HG02763 (cell line): ENCODE data around the gene ROR2.

Source experiments
- ATAC-seq: cut with Tn5 transposase; IDR thresholded peaks from one replicate; pipeline ENCODE4 v1.9.1; 2021; ENCODE audit warnings: mild to moderate bottlenecking, moderate library complexity; ENCODE audit not compliant: unreplicated experiment

ROR2 gene

DNA sequence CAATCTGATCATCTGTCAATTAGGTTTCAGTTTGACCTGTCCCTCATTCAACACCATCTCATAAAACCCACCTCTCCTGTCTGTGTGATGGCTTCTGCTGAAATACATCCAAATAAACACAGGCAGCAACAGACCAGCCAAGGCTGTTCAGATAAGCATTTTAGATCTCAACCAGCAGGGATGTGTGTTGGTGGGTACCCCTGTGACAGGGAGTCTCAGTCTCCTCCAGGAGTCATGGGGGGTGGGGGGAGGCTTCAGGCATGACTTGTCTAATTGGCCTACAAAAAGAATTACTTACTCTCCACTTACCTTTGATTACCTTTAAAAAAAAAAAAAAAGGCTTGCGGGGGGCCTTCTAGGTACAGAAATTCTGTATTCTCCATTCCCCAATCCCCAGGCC is 65.9 kb downstream of the ROR2 start:
- no peak for ATAC-seq

DNA sequence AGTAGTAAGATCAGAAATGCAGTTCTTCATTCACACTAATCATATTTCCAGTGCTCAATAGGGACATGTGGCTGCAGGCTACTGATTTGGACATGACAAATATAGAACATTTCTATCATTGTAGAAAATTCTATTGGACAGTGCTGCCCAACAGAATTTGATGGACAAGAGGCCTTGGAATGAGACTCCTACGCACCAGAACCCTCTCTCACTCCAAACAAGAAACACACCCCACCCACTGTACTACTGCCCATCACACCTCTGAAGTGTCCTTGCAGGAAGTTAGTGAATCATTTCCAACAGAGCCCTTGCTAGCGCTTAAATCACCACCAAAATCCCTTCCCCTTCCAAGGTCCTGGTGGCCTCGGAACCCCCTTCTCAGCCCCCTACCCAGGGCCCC is 66.5 kb downstream of the ROR2 start:
- ATAC-seq: no peak

DNA sequence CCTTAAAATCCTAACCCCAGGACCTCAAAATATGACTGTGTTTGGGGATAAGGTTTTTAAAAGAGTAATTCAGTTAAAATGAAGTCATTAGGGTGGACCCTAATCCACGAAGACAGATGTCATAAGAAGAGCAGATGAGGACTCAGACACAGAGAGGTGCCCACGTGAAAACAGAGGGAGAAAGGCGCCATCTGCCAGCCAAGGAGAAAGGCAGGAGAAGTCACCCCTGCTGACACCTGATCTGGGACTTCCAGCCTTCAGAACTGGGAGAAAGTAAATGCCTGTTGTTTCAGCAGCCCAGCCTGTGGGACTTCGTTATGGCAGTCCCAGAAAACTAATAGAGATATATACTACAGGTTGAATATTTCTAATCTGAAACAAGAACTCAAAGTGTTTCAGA is 67.4 kb downstream of the ROR2 start:
- no peak for ATAC-seq

DNA sequence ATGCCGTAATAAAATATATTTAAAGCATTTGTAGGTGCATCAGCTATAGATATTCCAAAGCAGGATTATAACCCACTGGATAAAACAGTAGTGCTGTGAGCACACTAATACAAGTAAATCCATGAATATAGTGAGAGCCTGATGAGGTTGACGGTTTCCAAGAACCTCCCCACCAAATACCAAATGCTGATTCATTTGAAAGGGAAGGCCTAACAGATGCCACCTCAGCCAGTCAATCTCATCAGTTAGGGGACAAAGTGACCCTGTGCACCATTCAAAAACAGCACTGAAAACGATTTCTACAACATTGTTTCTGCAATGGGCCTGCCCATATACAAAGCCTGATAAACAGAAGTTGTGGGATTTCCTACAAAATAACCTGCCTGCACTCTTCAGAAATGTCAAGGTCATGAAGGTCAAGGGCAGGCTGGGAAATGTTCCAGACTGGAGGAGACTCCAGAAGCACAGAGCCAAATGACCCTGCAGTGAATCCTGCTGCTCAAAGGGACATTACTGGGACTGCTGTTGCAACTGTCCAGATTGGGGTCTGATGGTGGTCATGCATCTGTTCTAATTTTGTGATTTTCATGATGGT is 69.6 kb downstream of the ROR2 start:
- no peak for ATAC-seq

DNA sequence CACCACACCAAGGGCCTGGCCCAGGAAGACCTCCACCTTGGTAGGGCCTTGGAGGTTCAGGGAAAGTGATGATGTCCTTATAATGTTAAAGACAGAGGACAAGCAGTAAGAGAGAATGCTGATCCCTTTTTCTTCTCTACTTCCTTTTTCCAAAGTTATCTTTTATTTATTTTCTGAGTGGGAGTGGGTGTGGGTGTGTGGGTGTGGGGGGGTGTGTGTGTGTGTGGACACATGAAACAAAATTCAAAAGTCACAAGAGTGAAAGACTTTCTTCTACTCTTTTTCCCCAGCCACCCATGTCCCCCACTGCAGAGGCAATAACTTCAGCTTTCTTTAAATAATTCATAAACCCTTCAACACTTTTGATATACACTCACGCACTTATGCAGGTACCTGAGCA is 70.8 kb downstream of the ROR2 start:
- no peak for ATAC-seq

DNA sequence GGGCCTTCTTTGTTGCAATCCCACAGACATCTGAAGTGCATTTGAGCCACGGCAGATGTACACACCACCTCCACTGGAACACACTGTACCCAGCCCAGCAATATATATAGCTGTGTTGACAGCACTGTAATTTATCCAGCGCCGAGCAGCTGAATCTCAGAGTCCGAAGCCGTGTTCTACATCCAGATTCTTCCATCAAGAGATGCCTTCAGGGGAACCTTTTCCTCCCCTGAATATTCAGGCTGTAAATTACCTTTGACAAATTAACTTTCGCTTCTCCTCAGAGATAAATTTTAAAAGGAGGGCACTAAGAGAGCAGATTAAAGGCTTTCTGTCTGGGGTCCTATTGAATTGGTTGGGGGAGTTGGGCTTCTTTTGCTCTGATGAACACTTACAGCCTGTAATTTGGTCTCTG is 76.4 kb downstream of the ROR2 start:
- ATAC-seq: no peak

DNA sequence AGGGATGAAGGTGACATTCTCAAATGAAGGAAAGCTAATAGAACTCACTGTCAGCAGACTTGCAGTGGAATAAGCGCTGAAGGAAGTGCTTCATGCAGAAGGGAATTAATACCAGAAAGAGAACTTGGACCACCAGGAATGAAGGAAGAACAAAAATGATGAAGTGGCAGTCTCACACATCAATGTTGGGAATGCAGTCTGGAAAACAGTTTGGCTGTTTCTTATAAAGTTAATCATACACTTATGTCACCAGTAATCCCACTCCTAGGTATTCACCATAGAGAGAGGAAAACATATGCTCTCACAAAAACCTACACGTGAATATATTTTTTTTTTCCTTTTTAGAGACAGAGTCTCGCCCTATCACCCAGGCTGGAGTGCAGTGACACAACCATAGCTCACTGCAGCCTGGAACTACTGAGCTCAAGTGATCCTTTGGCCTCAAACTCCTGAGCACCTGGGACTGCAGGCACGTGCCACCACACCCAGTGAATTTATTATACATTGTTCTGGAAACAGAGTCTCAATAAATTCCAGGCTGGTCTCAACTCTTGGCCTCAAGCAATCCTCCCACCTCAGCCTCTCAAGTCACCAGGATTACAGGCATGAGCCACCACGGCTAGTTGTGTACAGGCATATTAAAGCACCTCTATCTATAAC is 81.2 kb downstream of the ROR2 start:
- no peak for ATAC-seq

DNA sequence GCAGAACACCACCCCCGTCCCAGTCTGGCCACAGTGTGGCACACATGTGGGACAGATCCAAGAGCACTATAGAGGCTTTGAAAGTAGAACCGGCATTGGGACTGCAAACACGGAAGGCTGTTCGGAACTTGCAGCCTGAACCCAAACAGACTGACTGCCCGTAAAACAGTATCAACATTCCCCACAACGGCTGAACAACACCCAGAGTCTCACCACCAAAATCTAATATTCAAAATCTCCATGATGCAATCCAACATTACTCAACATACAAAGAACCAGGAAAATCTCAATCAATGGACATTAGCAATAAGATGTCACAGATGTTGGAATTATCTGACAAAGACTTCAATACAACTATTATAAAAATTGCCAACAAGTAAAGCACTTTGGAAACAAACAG is 82.3 kb downstream of the ROR2 start:
- ATAC-seq: no peak

DNA sequence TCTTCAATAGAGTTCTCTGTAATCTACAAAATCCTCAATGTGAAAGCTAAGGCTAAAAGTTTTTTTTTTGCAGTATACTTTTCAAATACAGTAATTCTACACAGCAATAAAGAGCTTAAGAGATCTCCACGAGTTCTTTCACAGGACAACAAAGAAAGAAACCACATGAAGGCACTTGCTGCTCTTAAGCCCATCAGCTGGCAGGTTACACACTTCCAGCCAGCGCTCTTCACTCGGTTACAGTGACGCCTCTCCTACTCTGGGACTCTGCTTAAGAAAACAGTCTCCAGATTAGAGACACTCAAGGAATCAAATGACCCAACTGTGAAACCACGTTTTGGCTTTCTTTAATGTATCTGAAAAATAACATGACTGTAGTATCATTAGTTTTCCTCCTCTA is 85.0 kb downstream of the ROR2 start:
- ATAC-seq: no peak

DNA sequence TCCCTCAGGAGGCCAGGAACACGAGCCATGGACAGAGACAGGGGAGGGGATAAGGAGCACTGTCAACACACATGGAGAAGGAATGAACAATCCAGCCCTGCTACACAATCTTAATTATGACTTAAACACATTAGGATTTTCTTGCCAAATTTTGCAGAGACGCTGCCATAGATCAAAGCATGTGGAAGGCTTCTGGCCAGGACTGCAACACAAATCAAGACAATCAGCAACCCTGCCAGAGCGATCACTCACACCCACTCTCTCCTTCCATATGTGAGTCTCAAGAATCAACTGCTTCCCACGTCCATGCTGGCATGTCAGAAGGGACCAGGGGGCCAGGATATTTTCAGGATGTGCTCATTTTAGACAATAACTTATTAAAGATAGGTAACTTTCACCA is 85.6 kb downstream of the ROR2 start:
- ATAC-seq: no peak

DNA sequence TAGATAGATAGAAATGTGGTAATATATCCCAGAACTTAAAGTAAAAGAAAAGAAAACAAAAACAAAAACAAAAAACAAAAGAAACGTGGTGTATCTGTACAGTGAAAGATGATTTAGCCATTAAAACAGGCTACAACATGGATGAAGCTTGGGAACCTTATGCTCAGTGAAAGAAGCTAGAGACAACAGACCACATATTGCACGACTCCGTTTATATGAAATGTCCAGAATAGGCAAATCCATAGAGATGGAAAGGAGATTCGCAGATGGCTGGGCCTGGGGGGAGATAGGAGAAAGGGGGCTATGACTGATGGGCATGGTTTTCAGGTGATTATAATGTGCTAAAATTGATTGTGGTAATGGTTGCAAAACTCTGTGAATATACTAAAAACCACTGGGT is 86.6 kb downstream of the ROR2 start:
- no peak for ATAC-seq

DNA sequence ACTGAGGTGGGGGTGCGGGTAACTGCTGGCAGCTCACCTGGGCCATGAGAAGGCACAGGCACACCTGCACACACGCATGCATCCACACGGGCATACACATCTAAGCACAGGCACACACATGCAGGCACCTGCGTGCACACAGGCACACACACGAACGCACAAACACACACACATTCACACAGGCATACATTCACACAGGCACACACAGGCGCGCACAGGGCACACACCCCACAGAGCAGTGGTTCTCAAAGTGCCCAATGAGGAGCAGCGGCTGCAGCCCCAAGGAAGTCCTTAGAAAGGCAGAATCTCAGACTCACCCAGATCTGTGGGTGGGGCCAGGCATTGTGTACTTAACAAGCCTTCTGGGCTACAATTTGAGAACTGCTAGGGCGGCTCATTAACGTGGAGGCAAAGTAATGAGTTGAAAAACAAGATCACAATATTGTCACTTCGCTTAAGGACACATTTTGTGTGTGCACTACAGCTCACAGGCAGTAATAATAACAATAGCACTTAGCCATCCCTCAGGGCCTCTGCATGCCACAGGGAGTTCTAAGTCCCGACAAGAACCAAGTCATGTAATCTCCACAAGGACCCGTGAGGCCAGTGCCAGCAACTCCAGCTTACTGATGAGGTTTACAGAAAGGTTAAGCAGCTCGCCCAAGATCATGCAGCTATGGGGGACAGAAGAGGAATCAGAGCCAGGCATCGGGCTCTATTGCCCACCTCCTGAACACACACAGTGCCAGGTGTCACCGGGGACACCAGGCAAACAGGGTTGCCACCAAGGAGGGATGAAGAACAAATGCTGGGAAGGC is 91.6 kb downstream of the ROR2 start:
- no peak for ATAC-seq

DNA sequence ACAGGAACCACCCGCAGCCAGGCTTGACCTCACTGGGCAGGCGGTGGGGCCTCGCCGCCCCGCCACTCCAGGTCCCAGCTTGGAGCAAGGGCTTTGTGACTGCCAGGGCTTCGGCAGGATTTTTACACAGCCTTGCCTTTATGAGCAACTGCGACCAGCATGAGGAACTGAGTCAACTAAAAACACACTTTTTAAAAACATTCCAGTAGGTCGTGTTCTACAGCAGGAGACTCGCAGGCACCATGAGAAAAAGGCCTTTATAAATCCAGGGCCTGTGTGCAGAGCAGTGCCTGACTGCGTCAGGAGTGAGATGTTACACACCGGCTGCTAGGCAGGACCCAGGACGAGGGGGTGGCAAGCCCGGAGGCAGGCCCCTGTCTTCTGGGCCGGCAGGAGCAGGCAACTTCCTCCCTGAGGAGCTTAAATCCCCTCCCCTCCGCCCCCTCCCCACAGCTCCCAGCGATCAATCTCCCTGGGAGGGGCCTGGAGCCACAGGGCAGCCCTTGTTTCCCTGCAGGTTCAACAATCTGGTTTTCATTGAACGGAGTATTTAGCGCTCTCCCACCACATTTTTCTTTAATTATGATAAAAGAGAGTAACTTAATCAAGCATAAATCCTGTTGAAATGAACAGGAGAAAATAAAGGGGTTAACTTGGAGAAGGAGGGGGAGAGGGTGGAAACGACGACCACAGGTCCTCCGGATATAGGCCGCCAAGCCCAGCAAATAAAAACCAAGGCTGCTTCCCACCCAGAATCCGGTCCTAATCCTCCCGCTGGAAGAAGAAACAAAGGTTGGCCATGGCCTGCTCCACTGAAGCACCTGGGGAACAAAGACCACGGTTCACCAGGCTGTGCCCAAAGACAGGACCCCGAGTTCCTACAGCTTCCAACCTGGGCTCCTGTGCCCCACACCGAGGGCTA is 92.5 kb downstream of the ROR2 start:
- ATAC-seq: no peak

DNA sequence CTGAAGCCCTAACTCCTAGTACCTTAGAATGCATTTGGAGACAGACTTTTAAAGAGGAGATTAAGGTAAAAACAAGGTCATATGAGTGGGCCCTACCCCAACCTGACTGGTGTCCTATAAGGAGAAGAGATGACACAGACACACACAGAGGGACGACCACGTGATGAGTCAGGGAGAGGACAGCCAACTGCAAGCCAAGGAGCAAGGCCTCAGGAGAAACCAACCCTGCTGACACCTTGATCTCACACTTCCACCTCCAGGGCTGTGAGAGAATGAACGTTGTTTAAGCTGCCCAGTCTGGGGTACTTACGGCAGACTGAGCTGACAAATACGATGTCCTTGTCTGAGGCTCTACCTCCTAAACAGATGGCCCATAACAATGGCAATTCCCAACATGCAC is 93.6 kb downstream of the ROR2 start:
- ATAC-seq: no peak

DNA sequence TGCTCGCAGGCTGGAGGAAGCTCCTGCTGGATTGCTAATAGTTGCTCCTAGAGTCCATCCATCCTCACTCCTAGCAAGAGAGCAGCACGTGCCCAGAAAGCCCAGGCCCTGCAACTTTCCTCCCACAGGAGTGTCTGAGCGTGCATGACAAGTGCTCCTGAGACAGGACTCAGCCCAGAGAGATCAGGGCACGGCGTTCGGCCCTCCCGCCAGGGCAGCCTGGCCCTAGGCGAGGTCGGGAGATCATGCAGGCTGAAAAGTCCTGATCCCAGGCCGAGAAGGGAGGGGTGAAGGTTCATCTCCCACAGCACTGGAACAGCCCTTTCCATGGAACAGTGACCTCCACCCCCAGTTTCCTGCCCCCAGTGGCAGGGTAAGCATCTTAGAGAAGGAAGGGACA is 94.8 kb downstream of the ROR2 start:
- no peak for ATAC-seq

DNA sequence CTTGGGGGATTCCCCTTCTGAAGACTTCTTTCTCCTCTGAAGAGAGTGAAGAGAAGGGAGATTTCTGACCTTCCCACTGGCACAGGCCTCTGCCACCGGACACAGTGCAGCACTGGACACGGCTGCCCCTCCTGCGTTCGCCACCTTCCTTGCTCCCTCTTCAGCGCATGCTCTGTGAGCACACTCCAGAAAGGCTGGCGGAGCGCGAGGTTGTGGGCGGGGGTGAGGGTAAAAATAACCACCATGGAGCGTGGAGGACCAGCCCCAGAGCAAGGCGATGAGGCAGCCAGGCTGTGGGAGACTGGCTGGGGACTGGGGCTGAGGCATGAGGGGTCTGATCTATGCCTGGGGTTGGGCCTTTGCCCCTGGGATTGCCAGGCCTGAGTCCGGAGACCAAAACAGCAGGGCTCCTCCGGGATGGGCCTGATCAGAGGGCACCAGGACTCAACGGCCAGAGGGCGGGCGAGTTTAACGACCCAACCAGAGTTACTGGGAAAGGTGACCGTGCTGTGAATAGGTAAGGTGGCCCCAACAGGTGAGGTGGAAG is 97.2 kb downstream of the ROR2 start:
- ATAC-seq: no peak

DNA sequence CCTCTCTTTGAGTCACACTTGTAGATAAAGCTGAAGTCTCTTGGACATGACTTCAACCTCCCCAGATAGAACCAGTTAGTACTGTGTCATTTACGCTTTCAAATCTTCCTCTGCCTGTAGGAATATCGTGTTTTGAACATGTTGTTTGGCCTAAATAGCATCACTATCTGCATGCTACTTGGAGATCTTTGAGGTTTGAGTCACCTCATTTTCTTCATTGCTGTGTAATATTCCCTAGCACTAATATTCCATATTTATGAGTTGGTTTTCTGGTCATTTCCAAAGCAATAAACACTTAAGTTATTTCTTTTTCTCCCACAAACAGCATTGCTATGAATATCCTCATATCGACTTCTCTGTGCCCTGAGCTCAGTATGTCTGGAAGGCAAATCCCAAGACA is 100.3 kb downstream of the ROR2 start:
- ATAC-seq: no peak

DNA sequence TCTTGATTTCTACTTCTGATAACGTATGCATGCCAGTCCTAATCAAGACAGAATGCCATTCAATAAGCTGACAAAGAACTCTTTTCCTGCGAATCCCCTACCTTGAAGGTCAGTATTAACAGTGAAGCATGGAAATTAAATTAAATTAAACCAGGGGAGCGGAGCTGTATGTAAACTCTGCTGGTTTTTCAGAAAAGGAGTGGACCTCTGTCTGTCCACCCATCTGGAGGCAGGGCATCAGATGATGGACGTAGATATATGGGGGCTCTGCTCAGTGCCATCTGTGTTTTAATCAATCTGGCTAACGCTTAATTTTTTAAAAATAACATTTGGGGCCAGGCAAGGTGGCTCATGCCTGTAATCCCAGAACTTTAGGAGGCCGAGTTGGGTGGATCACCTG is 101.9 kb downstream of the ROR2 start:
- ATAC-seq: no peak

DNA sequence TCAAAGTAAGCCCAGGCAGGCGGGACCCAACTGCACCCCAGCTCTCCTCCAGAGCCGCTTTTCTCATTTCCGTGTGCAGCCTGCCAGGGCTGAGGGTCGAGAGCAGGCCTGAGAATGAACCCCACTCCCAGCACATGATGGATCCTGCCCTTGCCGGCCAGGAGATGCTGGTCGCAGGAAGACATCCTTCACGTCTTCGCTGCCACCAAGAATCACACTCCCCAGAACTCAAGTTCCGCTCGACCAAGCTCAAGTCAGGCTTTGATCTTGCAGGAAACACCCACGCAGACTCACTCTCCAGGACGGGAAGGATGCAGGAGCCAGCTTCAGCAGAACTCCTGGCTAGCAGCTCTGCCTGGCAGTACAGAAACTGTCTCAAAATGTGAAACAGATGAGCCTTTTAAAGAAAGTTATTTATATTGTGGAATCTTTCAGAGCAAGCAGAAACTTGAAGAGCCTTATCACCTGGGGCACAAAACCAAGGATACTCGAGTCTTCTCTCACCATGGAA is 102.4 kb downstream of the ROR2 start:
- ATAC-seq: no peak

DNA sequence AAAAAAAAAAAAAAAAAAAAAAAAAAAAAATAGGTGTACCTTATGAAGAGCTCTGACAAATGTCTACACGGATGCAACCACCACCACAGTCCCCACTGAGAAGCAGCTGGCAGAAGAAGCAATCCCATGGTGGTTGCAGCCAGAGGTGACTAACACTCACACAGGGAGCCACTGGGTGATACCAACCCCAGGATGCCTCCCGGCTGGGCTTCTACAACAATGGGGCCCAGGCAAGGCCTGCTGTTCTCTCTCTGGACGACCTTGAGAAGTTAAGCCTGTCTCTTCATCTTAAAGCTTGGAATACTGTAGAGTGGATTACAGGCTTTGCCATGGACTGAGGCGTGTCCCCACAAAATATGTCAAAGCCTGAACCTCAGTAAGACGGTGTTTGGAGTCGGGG is 104.1 kb downstream of the ROR2 start:
- no peak for ATAC-seq
